Body of pancreas (tissue), 4 donors: ENCODE data around the gene CFAP206. TPM values are rescaled to one million over a fixed set of nuclear protein-coding genes. Genes with fewer than 3 reads are reported as not detected.

Experiments used
- ATAC-seq: fragments of 150-250 bp; one replicate; pipeline ENCODE4 v1.9.1; 2016
- DNase-seq, 4 donors: peaks; one replicate each; pipeline ENCODE4 v3.0.0-alpha.2; 2019
- H3K27ac ChIP-seq, 4 donors: fragments of 200-600 bp; sonication (generic); 1 replicate in 3 of 4; 2 replicates in 1 of 4; pipeline versions ENCODE4 v1.5.1 to v1.6.1; 2016 to 2019; ENCODE audit warnings: mild to moderate bottlenecking in 1 of 4, mixed read lengths in 1 of 4, moderate library complexity in 1 of 4
- H3K27me3 ChIP-seq, 2 donors: fragments of 200-600 bp; sonication (generic); one replicate each; pipeline ENCODE4 v1.6.0; 2016; ENCODE audit warnings: mild to moderate bottlenecking in 1 of 2
- H3K36me3 ChIP-seq, 2 donors: fragments of 200-600 bp; sonication (generic); replicated peaks in 1 of 2; 2 replicates each; pipeline ENCODE4 v1.5.1; 2016; ENCODE audit warnings: low read depth in 2 of 2; ENCODE audit not compliant: insufficient read depth in 1 of 2
- H3K4me1 ChIP-seq: fragments of 200-600 bp; sonication (generic); one replicate; pipeline ENCODE4 v1.6.0; 2016
- H3K4me3 ChIP-seq, 2 donors: fragments of 200-600 bp; sonication (generic); 1 replicate in 1 of 2; 2 replicates in 1 of 2; pipeline ENCODE4 v1.5.1; 2016 to 2019
- H3K9me3 ChIP-seq, 3 donors: fragments of 200-600 bp; sonication (generic); 1 replicate in 2 of 3; 2 replicates in 1 of 3; pipeline ENCODE4 v1.5.1; 2016
- POLR2A ChIP-seq, 3 donors: fragments of 450-650 bp; IDR thresholded peaks; one replicate each; pipeline ENCODE4 v1.6.1; 2016; ENCODE audit warnings: antibody characterized with exemption in 3 of 3, mild to moderate bottlenecking in 2 of 3
- WGBS, 2 donors: methylation state at CpG; one replicate each; pipeline ENCODE4 v1.1.5; 2017; 5-methylcytosine and 5-hydroxymethylcytosine counted together
- intact Hi-C: fragments of 100-400 bp; cut with DNase I; formaldehyde crosslinking; loops from one replicate; pipeline ENCODE4 v1.15.1; 2023
- total RNA-seq, 2 donors: library from RNA; depleted of rRNA; stranded (reverse); fragments of >200 nt; gene quantifications; one replicate each; pipeline ENCODE4 v1.1.0, GENCODE V29; 2016
- TF ChIP-seq, protein P1 (sequence below), 7 experiments: fragments of 450-650 bp in 4 of 7; fragments of 200-600 bp in 3 of 7; sonication (generic) in 3 of 7; IDR thresholded peaks; one replicate each; pipeline ENCODE4 v1.5.1; 2016 to 2019; ENCODE audit warnings: antibody characterized with exemption in 7 of 7

CFAP206 gene
- total RNA-seq, 2 donors from 2014 or later = not detected

DNA sequence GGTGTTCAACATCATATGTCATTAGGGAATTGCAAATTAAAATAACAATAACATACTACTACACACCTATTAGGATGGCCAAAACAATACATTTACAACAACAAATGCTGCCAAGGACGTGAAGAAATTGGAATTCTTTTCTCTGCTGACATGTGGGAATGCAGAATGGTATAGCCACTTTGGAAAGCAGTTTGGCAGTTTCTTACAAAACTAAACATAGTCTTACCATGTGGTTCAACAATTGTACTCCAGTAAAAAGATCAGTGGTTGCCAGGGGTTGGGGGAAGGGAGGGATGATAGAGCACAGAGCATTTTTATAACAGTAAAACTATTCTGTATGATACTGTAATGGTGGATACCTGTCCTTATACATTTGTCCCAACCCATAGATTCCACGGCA, 12.3 kb upstream of the CFAP206 start:
- H3K4me3 ChIP-seq = no peak overlapping the region
- TF ChIP-seq, protein P1, sequence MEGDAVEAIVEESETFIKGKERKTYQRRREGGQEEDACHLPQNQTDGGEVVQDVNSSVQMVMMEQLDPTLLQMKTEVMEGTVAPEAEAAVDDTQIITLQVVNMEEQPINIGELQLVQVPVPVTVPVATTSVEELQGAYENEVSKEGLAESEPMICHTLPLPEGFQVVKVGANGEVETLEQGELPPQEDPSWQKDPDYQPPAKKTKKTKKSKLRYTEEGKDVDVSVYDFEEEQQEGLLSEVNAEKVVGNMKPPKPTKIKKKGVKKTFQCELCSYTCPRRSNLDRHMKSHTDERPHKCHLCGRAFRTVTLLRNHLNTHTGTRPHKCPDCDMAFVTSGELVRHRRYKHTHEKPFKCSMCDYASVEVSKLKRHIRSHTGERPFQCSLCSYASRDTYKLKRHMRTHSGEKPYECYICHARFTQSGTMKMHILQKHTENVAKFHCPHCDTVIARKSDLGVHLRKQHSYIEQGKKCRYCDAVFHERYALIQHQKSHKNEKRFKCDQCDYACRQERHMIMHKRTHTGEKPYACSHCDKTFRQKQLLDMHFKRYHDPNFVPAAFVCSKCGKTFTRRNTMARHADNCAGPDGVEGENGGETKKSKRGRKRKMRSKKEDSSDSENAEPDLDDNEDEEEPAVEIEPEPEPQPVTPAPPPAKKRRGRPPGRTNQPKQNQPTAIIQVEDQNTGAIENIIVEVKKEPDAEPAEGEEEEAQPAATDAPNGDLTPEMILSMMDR (IDR thresholded peaks at IDR 0.05) = no peak
- TF ChIP-seq POLR2A (IDR thresholded peaks at IDR 0.05) = no peak
- DNase-seq (no peak), ATAC-seq (no peak)
- WGBS, 2 donors = 67 to 71% methylated on average over 2 of the region's 2 CpGs
- no peak overlapping the region for H3K27ac ChIP-seq
- no peaks in the 10 kb centered on the region for H3K36me3 ChIP-seq
- H3K4me1 ChIP-seq = no peaks in the 10 kb centered on the region
- no peaks in the 10 kb centered on the region for H3K9me3 ChIP-seq
- H3K27me3 ChIP-seq = no peaks in the 10 kb centered on the region
- intact Hi-C loops = no loop called here

GRCh38 chr6:87396595-87397392, 11.0 kb upstream of the CFAP206 start:
- TF ChIP-seq, protein P1 (IDR thresholded peaks at IDR 0.05) = no peak
- TF ChIP-seq POLR2A (IDR thresholded peaks at IDR 0.05) = no peak
- Histone ChIP-seq H3K36me3 (no peaks in the 10 kb centered on the region), H3K4me1 (no peaks in the 10 kb centered on the region), H3K27ac (no peak overlapping the region), H3K4me3 (no peak overlapping the region), H3K27me3 (no peaks in the 10 kb centered on the region), H3K9me3 (no peaks in the 10 kb centered on the region)
- ATAC-seq (no peak), DNase-seq (no peak)
- 66% methylated on average over 10 of the region's 10 CpGs for WGBS, 2 donors
- intact Hi-C loops = no loop called here

DNA sequence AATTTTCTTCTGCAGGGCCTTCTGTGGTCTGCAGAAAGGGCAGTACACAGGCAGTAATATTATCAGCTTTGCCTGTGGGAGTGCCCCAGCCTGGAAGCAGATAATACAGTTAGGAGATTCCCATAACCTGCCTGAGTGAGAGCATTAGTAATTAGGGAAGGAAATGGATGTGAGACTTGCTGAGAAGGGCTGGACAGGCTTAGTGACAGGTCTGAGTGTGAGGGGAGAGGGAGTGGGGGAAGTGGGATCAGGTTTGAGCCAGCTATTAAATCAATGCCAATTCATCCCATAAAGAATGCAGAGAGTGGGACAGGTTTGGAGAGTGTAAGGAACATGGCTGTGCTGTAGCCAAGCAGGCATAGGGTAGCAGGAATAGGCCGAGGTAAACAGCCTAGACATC, 10.1 kb upstream of the CFAP206 start:
- intact Hi-C loops = no loop called here
- Histone ChIP-seq H3K9me3 (no peaks in the 10 kb centered on the region), H3K4me3 (no peak overlapping the region), H3K4me1 (no peaks in the 10 kb centered on the region), H3K36me3 (no peaks in the 10 kb centered on the region), H3K27ac (no peak overlapping the region), H3K27me3 (no peaks in the 10 kb centered on the region)
- ATAC-seq = no peak
- WGBS, 2 donors = 36 to 53% methylated on average over 1 of the region's 1 CpG
- DNase-seq = no peak
- TF ChIP-seq, protein P1 (IDR thresholded peaks at IDR 0.05) = no peak
- TF ChIP-seq POLR2A (IDR thresholded peaks at IDR 0.05) = no peak

- H3K4me3 ChIP-seq = no peak overlapping the region
- ATAC-seq (no peak), DNase-seq (no peak)
- H3K9me3 ChIP-seq = no peaks in the 10 kb centered on the region
- TF ChIP-seq POLR2A (IDR thresholded peaks at IDR 0.05) = no peak
- TF ChIP-seq, protein P1 (IDR thresholded peaks at IDR 0.05) = no peak
- H3K27me3 ChIP-seq = no peaks in the 10 kb centered on the region
- WGBS, 2 donors = 46 to 63% methylated on average over 3 of the region's 3 CpGs
- H3K27ac ChIP-seq = no peak overlapping the region
- no peaks in the 10 kb centered on the region for H3K36me3 ChIP-seq
- H3K4me1 ChIP-seq = no peaks in the 10 kb centered on the region
- intact Hi-C loops = no loop called here
These were observed 5.9 kb upstream of the CFAP206 start for GRCh38 chr6:87401832-87402231.

- DNase-seq (peak in 1 of 4 donors; percentile 23), ATAC-seq (peak; percentile 41)
- Histone ChIP-seq H3K27me3 (no peaks in the 10 kb centered on the region), H3K27ac (peak overlapping the region in 3 of 4 donors; percentile 72 to 89 (median 79)), H3K4me3 (peak overlapping the region; percentile 68 to 84), H3K36me3 (no peaks in the 10 kb centered on the region), H3K4me1 (peaks cover 5% of the 10 kb centered on the region), H3K9me3 (no peaks in the 10 kb centered on the region)
- WGBS, 2 donors = 0 to 1% methylated on average over 10 of the region's 10 CpGs
- intact Hi-C loops = no loop called here
- TF ChIP-seq, protein P1 (IDR thresholded peaks at IDR 0.05) = no peak
- TF ChIP-seq POLR2A (IDR thresholded peaks at IDR 0.05) = no peak
These were observed 241 bp upstream of the CFAP206 start for GRCh38 chr6:87407561-87407900.
